ENCODE measurements around the gene STAMBPL1.
A peak's percentile ranks its signal among the peaks of the same experiment; 100 is the strongest.

Gene STAMBPL1

GRCh38 chr10:88953662-88954061 lies 73.6 kb downstream of the STAMBPL1 start:
- no peak overlapping the region for H3K23ac ChIP-seq (ENCODE audit: low read length in 2 of 2)
- H4K91ac ChIP-seq (ENCODE audit: low read length): no peak overlapping the region
- H3K14ac ChIP-seq (ENCODE audit: low read length in 2 of 2): no peak overlapping the region
- H2BK12ac ChIP-seq (ENCODE audit: low read length in 2 of 2): peak overlapping the region in 1 of 2 experiments; percentile 61
- no peak overlapping the region for H2BK15ac ChIP-seq (ENCODE audit: low read depth, poor library complexity, severe bottlenecking)
- no peak overlapping the region for H2BK120ac ChIP-seq (ENCODE audit: low read depth, low read length)
- peaks cover 6% of the 10 kb centered on the region for H3K4me1 ChIP-seq (ENCODE audit: control insufficient read depth, insufficient read depth, low read depth, low read length)
- no peak overlapping the region for H3K27ac ChIP-seq (ENCODE audit: low read length, poor library complexity, severe bottlenecking)
- H3K4me2 ChIP-seq (ENCODE audit: low read length, poor library complexity, severe bottlenecking): no peak overlapping the region
- H2AFZ ChIP-seq (ENCODE audit: low read depth, low read length): no peak overlapping the region
- WGBS: 100% methylated on average over 2 of the region's 5 CpGs
- no peaks in the 10 kb centered on the region for H3K9me3 ChIP-seq (ENCODE audit: control insufficient read depth, low read length)
- H3K36me3 ChIP-seq (ENCODE audit: control insufficient read depth in 1 of 2, insufficient read depth in 2 of 2, low read depth in 1 of 2, low read length in 2 of 2): peaks cover 0 to under 1% of the 10 kb centered on the region in 2 experiments
- no peak overlapping the region for H2AK5ac ChIP-seq (ENCODE audit: low read length, severe bottlenecking)
- H3K27me3 ChIP-seq (ENCODE audit: control insufficient read depth in 1 of 2, insufficient read depth in 1 of 2, low read length in 2 of 2): no peaks in the 10 kb centered on the region
- H3K4me3 ChIP-seq (ENCODE audit: insufficient read depth in 1 of 2, low read depth in 1 of 2, low read length in 2 of 2): no peak overlapping the region
- H3K4ac ChIP-seq (ENCODE audit: low read depth in 1 of 2, low read length in 2 of 2): no peak overlapping the region
- no peak overlapping the region for H3K18ac ChIP-seq (ENCODE audit: low read depth in 1 of 2, low read length in 2 of 2)
- no peak for DNase-seq
- H2BK5ac ChIP-seq (ENCODE audit: low read depth, low read length, poor library complexity, severe bottlenecking): no peak overlapping the region
- no peak overlapping the region for H3K9ac ChIP-seq (ENCODE audit: low read length)
- H4K8ac ChIP-seq (ENCODE audit: low read length): no peak overlapping the region
- peaks cover 2% of the 10 kb centered on the region for H3K79me1 ChIP-seq (replicated peaks; ENCODE audit: low read length, poor library complexity, severe bottlenecking)

GRCh38 chr10:88954458-88955083 lies 74.5 kb downstream of the STAMBPL1 start:
- Histone ChIP-seq H3K4me1 (ENCODE audit: control insufficient read depth, insufficient read depth, low read depth, low read length) (peaks cover 6% of the 10 kb centered on the region), H2AK5ac (ENCODE audit: low read length, severe bottlenecking) (no peak overlapping the region), H3K23ac (ENCODE audit: low read length in 2 of 2) (no peak overlapping the region), H3K9ac (ENCODE audit: low read length) (no peak overlapping the region), H3K27me3 (ENCODE audit: control insufficient read depth in 1 of 2, insufficient read depth in 1 of 2, low read length in 2 of 2) (no peaks in the 10 kb centered on the region), H3K4me3 (ENCODE audit: insufficient read depth in 1 of 2, low read depth in 1 of 2, low read length in 2 of 2) (no peak overlapping the region), H4K8ac (ENCODE audit: low read length) (no peak overlapping the region), H2BK15ac (ENCODE audit: low read depth, poor library complexity, severe bottlenecking) (no peak overlapping the region), H3K18ac (ENCODE audit: low read depth in 1 of 2, low read length in 2 of 2) (no peak overlapping the region), H3K27ac (ENCODE audit: low read length, poor library complexity, severe bottlenecking) (no peak overlapping the region), H4K91ac (ENCODE audit: low read length) (no peak overlapping the region), H2BK5ac (ENCODE audit: low read depth, low read length, poor library complexity, severe bottlenecking) (no peak overlapping the region), H2BK120ac (ENCODE audit: low read depth, low read length) (no peak overlapping the region), H3K79me1 (replicated peaks; ENCODE audit: low read length, poor library complexity, severe bottlenecking) (no peaks in the 10 kb centered on the region), H3K4me2 (ENCODE audit: low read length, poor library complexity, severe bottlenecking) (no peak overlapping the region), H3K9me3 (ENCODE audit: control insufficient read depth, low read length) (no peaks in the 10 kb centered on the region), H3K14ac (ENCODE audit: low read length in 2 of 2) (no peak overlapping the region), H2AFZ (ENCODE audit: low read depth, low read length) (no peak overlapping the region), H2BK12ac (ENCODE audit: low read length in 2 of 2) (no peak overlapping the region), H3K4ac (ENCODE audit: low read depth in 1 of 2, low read length in 2 of 2) (no peak overlapping the region), H3K36me3 (ENCODE audit: control insufficient read depth in 1 of 2, insufficient read depth in 2 of 2, low read depth in 1 of 2, low read length in 2 of 2) (no peaks in the 10 kb centered on the region)
- peak; percentile 30 for DNase-seq
- WGBS: 89% methylated on average over 1 of the region's 4 CpGs

- peaks cover 1% of the 10 kb centered on the region for H3K79me1 ChIP-seq (replicated peaks; ENCODE audit: low read length, poor library complexity, severe bottlenecking)
- no peak overlapping the region for H2AK5ac ChIP-seq (ENCODE audit: low read length, severe bottlenecking)
- H4K8ac ChIP-seq (ENCODE audit: low read length): no peak overlapping the region
- H3K9me3 ChIP-seq (ENCODE audit: control insufficient read depth, low read length): no peaks in the 10 kb centered on the region
- no peak overlapping the region for H2BK12ac ChIP-seq (ENCODE audit: low read length in 2 of 2)
- H3K4me1 ChIP-seq (ENCODE audit: control insufficient read depth, insufficient read depth, low read depth, low read length): peaks cover 2% of the 10 kb centered on the region
- DNase-seq: no peak
- no peak overlapping the region for H3K4me2 ChIP-seq (ENCODE audit: low read length, poor library complexity, severe bottlenecking)
- H3K4ac ChIP-seq (ENCODE audit: low read depth in 1 of 2, low read length in 2 of 2): no peak overlapping the region
- no peak overlapping the region for H3K9ac ChIP-seq (ENCODE audit: low read length)
- H3K4me3 ChIP-seq (ENCODE audit: insufficient read depth in 1 of 2, low read depth in 1 of 2, low read length in 2 of 2): no peak overlapping the region
- no peak overlapping the region for H2BK15ac ChIP-seq (ENCODE audit: low read depth, poor library complexity, severe bottlenecking)
- no peaks in the 10 kb centered on the region for H3K27me3 ChIP-seq (ENCODE audit: control insufficient read depth in 1 of 2, insufficient read depth in 1 of 2, low read length in 2 of 2)
- H2AFZ ChIP-seq (ENCODE audit: low read depth, low read length): no peak overlapping the region
- H3K23ac ChIP-seq (ENCODE audit: low read length in 2 of 2): no peak overlapping the region
- no peaks in the 10 kb centered on the region for H3K36me3 ChIP-seq (ENCODE audit: control insufficient read depth in 1 of 2, insufficient read depth in 2 of 2, low read depth in 1 of 2, low read length in 2 of 2)
- WGBS: 97% methylated on average over 1 of the region's 1 CpG
- no peak overlapping the region for H3K18ac ChIP-seq (ENCODE audit: low read depth in 1 of 2, low read length in 2 of 2)
- no peak overlapping the region for H3K27ac ChIP-seq (ENCODE audit: low read length, poor library complexity, severe bottlenecking)
- no peak overlapping the region for H3K14ac ChIP-seq (ENCODE audit: low read length in 2 of 2)
- no peak overlapping the region for H2BK120ac ChIP-seq (ENCODE audit: low read depth, low read length)
- H4K91ac ChIP-seq (ENCODE audit: low read length): no peak overlapping the region
- H2BK5ac ChIP-seq (ENCODE audit: low read depth, low read length, poor library complexity, severe bottlenecking): no peak overlapping the region
These were observed 77.3 kb downstream of the STAMBPL1 start for GRCh38 chr10:88957381-88957780.

- no peak overlapping the region for H2AFZ ChIP-seq (ENCODE audit: low read depth, low read length)
- 100% methylated on average over 4 of the region's 6 CpGs for WGBS
- H3K36me3 ChIP-seq (ENCODE audit: control insufficient read depth in 1 of 2, insufficient read depth in 2 of 2, low read depth in 1 of 2, low read length in 2 of 2): no peaks in the 10 kb centered on the region
- no peaks in the 10 kb centered on the region for H3K4me1 ChIP-seq (ENCODE audit: control insufficient read depth, insufficient read depth, low read depth, low read length)
- no peak overlapping the region for H3K4me2 ChIP-seq (ENCODE audit: low read length, poor library complexity, severe bottlenecking)
- no peak overlapping the region for H3K9ac ChIP-seq (ENCODE audit: low read length)
- H3K18ac ChIP-seq (ENCODE audit: low read depth in 1 of 2, low read length in 2 of 2): no peak overlapping the region
- H3K4me3 ChIP-seq (ENCODE audit: insufficient read depth in 1 of 2, low read depth in 1 of 2, low read length in 2 of 2): no peak overlapping the region
- no peak overlapping the region for H3K23ac ChIP-seq (ENCODE audit: low read length in 2 of 2)
- no peak for DNase-seq
- H2BK5ac ChIP-seq (ENCODE audit: low read depth, low read length, poor library complexity, severe bottlenecking): no peak overlapping the region
- H2BK12ac ChIP-seq (ENCODE audit: low read length in 2 of 2): no peak overlapping the region
- H3K27ac ChIP-seq (ENCODE audit: low read length, poor library complexity, severe bottlenecking): no peak overlapping the region
- no peak overlapping the region for H2AK5ac ChIP-seq (ENCODE audit: low read length, severe bottlenecking)
- no peaks in the 10 kb centered on the region for H3K27me3 ChIP-seq (ENCODE audit: control insufficient read depth in 1 of 2, insufficient read depth in 1 of 2, low read length in 2 of 2)
- H3K4ac ChIP-seq (ENCODE audit: low read depth in 1 of 2, low read length in 2 of 2): no peak overlapping the region
- no peak overlapping the region for H2BK15ac ChIP-seq (ENCODE audit: low read depth, poor library complexity, severe bottlenecking)
- H3K79me1 ChIP-seq (replicated peaks; ENCODE audit: low read length, poor library complexity, severe bottlenecking): peaks cover 1% of the 10 kb centered on the region
- H3K9me3 ChIP-seq (ENCODE audit: control insufficient read depth, low read length): no peaks in the 10 kb centered on the region
- H4K91ac ChIP-seq (ENCODE audit: low read length): no peak overlapping the region
- H3K14ac ChIP-seq (ENCODE audit: low read length in 2 of 2): no peak overlapping the region
- no peak overlapping the region for H4K8ac ChIP-seq (ENCODE audit: low read length)
- H2BK120ac ChIP-seq (ENCODE audit: low read depth, low read length): no peak overlapping the region
These were observed 78.7 kb downstream of the STAMBPL1 start for GRCh38 chr10:88958721-88959120.

Measured in mesenchymal stem cell (in vitro differentiated cells and primary cell).